PC-9 (cell line): Measurements from ENCODE around the gene PDE7B.

Source experiments
- CTCF ChIP-seq: fragments of 200-600 bp; sonication (generic); conservative IDR thresholded peaks from 2 replicates; pipeline ENCODE4 v1.6.1; 2017; ENCODE audit warnings: mixed run types, antibody characterized with exemption, mild to moderate bottlenecking, moderate library complexity
- EZH2 ChIP-seq: fragments of 200-600 bp; sonication (generic); IDR thresholded peaks from 2 replicates; pipeline ENCODE4 v1.8.0; 2017; ENCODE audit warnings: antibody characterized with exemption, low read depth

- TF ChIP-seq CTCF, result no peak
- no peak for TF ChIP-seq EZH2
These were observed 214.5 kb downstream of the PDE7B start for GRCh38 chr6:136066005-136066404.
